GM21526 (cell line): ENCODE results near the gene CDKN2AIPNL.

Experiments used
- ATAC-seq: cut with Tn5 transposase; IDR thresholded peaks from one replicate; pipeline ENCODE4 v1.9.1; 2021; ENCODE audit warnings: moderate library complexity; ENCODE audit not compliant: unreplicated experiment, low FRiP score

The CDKN2AIPNL gene, protein sequence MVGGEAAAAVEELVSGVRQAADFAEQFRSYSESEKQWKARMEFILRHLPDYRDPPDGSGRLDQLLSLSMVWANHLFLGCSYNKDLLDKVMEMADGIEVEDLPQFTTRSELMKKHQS

DNA sequence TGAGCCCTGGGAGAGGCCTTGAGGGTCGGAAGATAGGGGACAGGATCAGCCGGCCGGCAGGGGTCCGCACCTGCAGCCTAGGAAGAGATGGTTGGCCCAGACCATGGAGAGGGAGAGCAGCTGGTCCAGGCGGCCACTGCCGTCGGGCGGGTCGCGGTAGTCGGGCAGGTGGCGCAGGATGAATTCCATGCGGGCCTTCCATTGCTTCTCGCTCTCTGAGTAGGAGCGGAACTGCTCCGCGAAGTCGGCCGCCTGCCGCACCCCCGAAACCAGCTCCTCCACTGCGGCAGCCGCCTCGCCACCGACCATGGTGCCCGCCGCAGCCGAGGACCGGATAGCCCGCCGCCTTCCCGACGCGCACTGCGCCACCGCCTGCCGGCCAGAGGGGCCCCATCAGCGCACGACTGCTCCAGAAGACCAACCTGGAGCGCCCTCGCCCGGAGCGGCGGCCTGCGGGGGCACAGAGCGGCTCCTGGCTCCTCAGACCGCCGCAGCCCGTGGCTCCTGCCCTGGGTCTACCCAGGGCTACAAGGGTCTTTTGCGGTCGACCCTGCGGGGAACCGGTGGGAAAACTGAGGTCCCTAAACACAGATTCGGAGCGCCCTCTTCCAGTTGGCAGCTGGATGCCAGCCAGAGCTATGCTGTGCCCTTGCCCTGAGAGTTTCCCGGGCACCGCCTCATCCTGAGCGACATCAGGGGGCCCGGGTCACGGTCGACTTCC lies at the start of gene CDKN2AIPNL:
Gene CDKN2AIPNL (minus strand): TSS at position 336 of the 721 bp plus-strand sequence. CDS start 27 bp downstream, at position 309.
- ATAC-seq, result peak; percentile 95

GRCh38 chr5:134460551-134460950 lies 48.9 kb upstream of the CDKN2AIPNL start:
- ATAC-seq, result no peak

DNA sequence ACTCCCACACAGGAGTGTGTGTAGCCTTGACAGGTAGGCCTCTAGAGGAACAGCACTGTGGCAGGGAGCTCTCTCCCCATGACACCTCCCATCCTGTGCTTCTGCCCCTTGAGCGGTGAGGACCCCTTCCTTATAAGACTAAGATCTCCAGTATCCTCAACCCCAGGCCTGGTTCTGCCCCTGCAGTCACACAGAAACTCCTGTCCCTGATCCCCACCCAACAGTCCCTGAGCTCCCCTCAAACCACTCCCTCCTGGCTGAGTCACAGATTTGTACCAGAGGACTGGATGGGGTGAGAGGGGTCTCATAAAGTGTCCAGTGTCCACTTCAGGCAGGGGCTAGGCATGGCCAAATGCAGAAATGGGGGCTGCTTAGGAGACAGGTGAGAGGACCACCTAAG lies 47.8 kb upstream of the CDKN2AIPNL start:
- ATAC-seq, result no peak

DNA sequence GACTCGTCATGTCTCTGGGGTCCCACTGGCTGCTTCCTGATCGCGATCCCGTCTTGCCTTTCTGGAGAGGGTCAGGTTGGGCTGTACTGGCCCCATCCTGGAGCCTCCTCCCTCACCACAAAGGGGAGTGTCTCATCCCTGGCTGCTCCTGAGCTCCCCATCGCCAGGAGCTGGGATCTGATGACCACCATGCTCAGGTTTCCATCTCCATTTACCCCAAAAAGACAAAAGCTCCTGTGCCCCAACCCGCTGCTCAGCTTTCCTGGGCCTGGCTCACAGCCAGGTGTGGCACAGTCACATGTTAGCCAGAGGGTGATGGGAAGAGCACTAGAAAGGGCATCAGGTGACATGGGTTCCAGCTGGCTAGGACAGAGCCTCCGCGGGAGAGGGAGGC lies 47.3 kb upstream of the CDKN2AIPNL start:
- ATAC-seq, result no peak

DNA sequence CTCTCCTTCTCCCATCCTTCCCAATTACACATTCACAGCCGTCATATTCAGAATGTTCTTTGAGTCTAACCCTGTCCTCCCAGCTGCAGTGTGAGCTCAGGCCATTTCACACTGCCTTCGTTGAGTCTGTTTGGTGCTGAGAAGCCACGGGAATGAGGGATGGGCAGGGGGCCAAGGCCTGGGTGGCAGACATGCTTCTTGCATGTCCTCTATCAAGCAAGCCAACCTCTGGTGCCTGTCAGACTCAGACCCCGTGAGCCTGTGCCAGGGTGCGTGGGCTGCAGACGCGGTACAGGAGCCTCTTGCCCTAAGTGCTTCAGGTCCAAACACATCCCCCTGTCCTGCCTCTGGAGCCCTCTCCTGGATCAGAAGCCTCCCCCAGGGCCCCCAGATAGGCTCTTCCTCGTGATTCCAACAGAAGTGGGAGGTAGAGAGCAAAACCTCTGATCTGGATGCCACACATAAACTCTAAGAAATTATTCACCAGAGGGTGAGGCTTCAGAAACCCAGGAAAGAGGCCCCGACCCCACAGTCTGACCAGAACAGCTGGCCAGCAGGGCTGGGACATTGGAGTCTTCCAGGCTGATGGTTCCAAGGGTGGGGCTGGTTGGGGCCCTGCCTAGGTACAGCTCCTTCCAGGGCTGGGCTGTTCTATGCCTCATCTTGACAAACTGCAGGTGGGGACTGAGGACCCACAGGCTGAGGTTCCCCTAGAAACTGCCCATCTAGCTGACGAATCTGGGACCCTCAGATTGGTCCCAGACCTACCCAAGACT lies 46.7 kb upstream of the CDKN2AIPNL start:
- no peak for ATAC-seq

DNA sequence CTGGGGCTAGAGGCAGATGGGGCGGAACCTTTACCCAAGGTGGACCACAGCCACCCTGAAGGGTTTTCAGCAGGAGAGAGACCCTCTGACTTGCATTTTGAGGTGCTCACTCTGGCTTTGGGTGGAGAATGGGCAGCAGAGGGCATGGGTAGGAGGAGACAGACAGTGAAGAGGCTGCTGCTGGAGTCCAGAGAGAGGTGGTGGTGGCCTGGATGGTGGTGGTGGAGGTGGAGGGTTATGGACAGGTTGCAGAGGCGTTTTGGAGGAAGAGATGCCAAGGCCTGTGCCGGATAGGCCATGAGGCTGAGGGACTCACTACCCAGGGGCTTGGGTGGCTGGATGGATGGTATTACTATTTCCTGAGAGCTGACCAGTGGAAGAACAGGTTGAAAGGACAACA lies 46.1 kb upstream of the CDKN2AIPNL start:
- ATAC-seq, result no peak

DNA sequence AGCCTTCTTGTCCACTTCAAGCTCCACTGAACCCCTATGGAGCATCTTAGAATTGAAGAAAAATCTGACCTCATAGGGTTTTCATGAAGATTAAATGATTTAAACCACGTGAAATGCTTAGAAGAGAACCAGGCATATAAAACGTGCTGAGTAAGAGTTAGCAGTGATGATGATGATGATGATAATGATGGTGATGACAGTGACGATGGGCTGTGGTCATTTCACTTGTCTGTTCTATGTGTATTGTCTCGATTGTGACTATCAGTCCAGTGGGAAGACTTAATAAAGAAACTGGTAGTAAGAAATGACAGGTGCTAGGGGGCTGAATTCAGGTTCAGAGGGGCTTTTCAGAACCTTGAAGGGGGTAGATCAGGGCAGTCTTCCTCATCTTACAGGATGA lies 45.1 kb upstream of the CDKN2AIPNL start:
- ATAC-seq, result no peak

DNA sequence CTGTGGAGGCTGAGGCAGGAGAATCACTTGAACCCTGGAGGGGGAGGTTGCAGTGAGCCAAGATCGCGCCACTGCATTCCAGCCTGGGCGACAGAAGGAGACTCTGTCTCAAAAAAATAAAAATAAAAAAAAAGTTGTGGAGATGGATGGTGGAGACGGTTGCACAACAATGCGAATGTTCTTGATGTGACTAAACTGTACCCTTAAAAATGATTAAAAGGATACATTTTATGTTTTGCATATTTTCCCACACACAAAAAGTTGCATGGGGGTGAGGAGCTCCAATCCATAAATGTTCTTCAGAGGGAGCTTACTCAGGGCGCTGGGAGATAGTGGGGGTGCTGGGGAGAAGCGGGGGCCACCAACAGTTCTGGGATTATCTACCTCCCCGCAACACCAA lies 43.8 kb upstream of the CDKN2AIPNL start:
- no peak for ATAC-seq

DNA sequence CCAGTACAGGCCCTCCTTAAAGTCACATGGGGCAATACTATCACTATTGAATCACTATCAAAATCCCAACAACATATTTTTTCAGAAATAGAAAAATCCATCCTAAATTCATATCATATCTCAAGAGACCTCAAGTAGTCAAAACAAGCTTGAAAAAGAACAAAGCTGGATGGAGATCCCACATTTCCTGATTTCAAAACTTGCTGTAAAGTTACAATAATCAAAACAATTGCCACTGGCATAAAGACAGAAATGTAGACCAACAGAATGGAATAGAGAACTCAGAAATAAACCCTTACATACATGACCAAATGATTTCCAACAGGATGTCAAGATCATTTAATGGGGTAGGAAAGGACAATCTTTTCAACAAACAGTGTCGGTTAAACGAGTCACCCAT lies 41.3 kb upstream of the CDKN2AIPNL start:
- ATAC-seq, result no peak

DNA sequence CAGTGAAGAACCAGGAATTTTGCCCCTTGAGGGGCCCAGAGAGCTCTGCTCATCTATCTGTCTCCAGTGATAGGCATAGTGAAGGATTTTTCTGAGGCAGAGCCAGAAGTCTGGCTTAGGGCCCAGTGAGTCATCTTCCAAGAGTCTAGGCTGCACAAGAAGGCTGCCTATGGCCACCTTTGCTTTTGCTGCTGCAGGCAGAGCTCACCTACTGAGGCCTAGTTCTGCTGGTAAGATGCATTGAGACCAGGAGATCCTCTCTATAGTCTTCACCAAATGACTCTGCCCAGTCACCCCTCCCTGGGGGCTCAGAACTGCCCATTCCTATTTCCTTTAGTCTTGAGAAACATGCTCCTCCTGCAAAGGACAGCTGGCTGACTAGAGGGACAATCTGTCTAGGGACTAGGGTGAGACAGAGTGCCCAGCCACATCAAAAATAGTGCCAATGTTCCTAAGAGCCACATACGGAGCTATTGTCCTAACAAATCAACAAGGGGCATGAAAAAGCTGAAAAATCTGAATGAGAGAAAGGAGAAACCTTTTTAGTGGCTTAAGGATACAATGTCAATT lies 40.3 kb upstream of the CDKN2AIPNL start:
- ATAC-seq, result no peak

DNA sequence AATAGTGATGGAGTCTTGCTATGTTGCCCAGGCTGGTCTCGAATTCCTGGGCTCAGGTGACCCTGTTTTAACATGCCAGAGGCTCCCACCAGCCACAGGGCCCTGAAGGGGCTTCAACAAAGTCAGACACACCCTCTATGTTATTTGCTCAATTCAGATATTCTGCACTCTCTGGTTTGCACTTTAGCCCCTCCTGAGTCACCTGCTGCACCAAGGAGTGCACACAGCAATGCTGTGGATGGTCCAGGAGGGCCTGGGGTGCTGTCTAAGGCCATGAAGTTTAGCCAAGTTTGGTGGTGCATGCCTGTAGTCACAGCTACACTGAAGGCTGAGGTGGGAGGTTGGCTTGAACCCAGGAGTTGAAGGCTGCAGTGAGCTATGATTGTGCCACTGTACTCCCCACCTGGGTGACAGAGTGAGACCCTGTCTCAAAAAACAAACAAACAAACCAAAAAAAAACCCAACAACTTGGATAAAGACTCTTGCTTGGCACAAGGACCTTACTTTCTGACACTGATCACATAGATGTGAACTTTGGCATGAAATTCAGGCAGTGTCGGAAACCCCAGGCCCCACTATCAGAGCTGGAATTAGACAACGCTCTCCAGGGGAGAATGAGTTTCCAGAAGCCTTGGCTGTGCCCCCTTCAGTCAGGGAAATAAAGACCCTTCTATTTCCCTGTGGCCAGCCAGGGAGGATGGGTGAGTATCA lies 39.7 kb upstream of the CDKN2AIPNL start:
- ATAC-seq, result no peak

DNA sequence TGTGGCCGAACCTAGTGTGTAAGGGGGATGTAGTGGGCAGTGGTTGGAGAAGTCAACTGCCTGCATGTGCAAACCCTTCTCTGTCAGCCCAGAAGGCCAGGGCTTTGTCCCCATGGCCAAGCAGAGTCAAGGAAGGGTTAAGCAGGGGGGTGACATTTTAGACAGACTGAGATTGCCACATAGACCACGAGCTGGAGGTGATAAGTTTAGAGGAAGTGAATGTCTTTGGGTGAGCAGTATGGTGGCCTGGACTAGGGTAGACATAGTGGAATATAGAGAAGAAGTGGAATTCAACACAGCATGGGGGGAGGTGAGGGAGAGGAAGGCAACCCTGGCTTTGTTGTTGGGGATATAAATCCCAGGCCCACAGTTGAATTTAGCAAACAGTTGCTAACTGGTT lies 38.7 kb upstream of the CDKN2AIPNL start:
- ATAC-seq, result no peak

- ATAC-seq, result no peak
Observed at GRCh38 chr5:134449167-134449566, 37.5 kb upstream of the CDKN2AIPNL start.

DNA sequence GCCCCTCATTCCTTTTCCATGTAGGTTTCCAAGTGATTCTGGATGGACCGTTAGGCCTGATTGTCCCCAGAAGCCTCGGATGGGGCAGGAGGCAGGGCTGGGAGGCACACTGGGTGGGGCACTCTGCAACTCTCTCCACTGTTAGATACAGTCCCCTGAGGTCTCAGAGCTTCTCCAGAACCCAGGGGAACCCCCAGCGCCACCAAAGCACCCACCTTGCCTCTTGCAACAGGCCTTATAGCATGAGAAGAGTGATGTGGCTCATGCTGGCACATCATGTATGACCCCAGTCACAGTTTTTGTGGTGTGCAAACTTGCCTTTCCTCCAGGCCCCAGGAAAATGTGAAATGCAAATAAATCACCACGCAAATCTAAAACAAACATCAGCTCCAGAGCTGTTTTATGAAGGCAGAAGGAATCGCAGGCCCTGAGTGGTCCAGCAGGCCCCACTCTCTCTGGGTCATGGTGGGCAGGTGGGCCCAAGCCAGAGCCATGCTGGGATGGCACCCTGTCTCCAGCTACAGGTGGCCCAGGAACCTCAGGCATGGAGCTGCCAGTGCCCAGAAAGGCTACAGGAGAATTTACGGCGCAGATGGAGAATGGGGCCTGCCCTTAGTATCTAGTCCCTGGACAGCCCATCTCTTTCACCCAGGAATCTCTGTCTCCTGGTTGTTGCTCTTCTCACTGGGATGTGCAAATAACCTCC lies 36.3 kb upstream of the CDKN2AIPNL start:
- no peak for ATAC-seq

DNA sequence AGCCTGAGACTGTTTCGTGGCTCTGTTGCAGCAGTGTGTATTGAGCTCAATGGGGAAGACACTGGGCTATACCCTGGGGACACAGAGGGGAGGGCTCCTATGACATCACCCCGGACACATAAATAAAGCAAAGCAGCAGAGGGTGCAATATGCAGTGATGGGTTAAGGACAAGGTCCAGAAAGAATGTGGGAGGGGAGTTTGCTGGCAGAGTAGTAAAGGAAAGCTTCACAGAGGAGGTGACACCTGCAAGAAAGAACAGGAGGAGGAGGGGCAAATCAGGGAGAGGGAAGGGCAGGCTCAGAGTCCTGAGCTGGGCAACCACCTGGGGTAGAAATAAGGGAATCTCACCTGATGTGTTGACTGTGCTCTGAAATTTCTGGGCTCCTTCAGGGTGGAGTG lies 35.3 kb upstream of the CDKN2AIPNL start:
- no peak for ATAC-seq

GRCh38 chr5:134445856-134446818 lies 34.5 kb upstream of the CDKN2AIPNL start:
- ATAC-seq, result no peak

DNA sequence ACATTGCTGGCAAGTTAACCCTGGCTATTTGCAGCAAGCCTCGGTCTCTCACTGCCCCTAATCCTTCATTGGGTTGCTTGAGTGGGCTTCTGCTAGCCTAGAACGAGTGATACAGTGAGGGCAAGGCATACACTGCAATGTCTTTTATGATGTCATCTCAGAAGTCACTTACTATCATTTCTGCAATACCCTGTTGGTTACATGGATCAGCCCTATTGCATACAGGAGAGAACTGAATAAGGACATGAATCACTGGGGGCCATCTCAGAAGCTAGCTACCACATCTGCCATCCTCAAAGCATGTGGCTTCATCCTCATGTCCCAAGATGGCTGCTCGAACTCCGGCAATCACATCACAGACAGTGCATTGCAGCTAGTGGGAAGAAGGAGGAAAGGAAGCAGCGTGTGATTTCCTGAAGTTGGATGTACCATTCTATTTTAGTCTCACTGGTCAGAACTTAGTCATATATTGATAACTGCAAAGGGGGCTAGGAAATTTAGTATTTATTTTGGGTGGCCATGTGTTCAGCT lies 33.3 kb upstream of the CDKN2AIPNL start:
- no peak for ATAC-seq

DNA sequence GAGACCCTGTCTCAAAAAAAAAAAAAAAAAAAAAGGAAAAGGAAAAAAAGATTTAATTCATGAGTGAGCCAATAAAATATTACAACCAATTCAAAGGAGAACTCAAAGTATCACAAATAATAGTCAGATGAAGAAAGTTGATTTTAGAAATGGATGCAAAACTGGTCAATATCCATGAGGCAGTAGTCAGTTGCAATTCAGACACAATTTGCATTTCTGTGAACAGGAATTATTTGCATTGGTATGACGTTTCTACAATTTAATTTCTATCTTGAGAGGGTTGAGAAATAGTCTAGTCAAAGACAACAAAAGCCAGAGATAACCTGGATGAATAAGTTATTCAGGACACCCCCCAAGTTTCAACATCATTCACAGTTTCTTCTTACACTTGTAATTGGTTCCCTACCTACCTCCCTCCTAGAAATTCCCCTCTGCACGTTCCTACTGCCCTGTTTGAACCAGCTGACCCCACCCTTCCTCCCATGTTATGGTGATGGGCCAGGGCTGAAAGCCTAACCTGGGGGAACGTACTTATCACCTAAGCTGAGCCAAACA lies 28.6 kb upstream of the CDKN2AIPNL start:
- ATAC-seq, result no peak
